A549 (cell line): Measurements from ENCODE around the gene MRPS30.

Experiments used
- EHMT2 ChIP-seq: fragments of 200-600 bp; sonication (generic); IDR thresholded peaks from 2 replicates; pipeline ENCODE4 v1.6.1; 2016; ENCODE audit warnings: antibody characterized with exemption, low read depth, mild to moderate bottlenecking, moderate library complexity
- ESRRA ChIP-seq: fragments of 150-350 bp; IDR thresholded peaks from 2 replicates; pipeline ENCODE4 v1.6.1; 2014; ENCODE audit warnings: mild to moderate bottlenecking, low read length, borderline replicate concordance
- HDAC2 ChIP-seq: fragments of 200-600 bp; sonication (generic); IDR thresholded peaks from 2 replicates; pipeline ENCODE4 v1.6.1; 2016
- MAFK ChIP-seq: fragments of 450-650 bp; IDR thresholded peaks from 2 replicates; pipeline ENCODE4 v1.6.1; 2014; ENCODE audit not compliant: partially characterized antibody
- POLR2AphosphoS2 ChIP-seq: conservative IDR thresholded peaks from 2 replicates; pipeline ENCODE4 v1.6.1; 2012; ENCODE audit warnings: low read length, improper control_type of control experiment, inconsistent platforms
- RFX5 ChIP-seq: fragments of 450-650 bp; IDR thresholded peaks from 2 replicates; pipeline ENCODE4 v1.7.1; 2014; ENCODE audit warnings: antibody characterized with exemption, mild to moderate bottlenecking, moderate library complexity
- SMC3 ChIP-seq: fragments of >200 bp; sonication (Bioruptor Twin); formaldehyde crosslinking; IDR thresholded peaks from 3 replicates; pipeline ENCODE4 v1.6.1; 2018; ENCODE audit warnings: inconsistent platforms
- ZFP36 ChIP-seq: fragments of 450-650 bp; IDR thresholded peaks from 2 replicates; pipeline ENCODE4 v1.6.1; 2014; ENCODE audit warnings: borderline replicate concordance; ENCODE audit not compliant: partially characterized antibody
- TF ChIP-seq, protein P1 (sequence below): fragments of >200 bp; sonication (Bioruptor Twin); formaldehyde crosslinking; IDR thresholded peaks from 3 replicates; pipeline ENCODE4 v1.5.1; 2016
- TF ChIP-seq, protein P2 (sequence below): fragments of 250-450 bp; sonication (Bioruptor Pico); IDR thresholded peaks from 2 replicates; pipeline ENCODE4 v1.5.0; 2021; ENCODE audit warnings: mild to moderate bottlenecking, moderate library complexity, borderline replicate concordance

DNA sequence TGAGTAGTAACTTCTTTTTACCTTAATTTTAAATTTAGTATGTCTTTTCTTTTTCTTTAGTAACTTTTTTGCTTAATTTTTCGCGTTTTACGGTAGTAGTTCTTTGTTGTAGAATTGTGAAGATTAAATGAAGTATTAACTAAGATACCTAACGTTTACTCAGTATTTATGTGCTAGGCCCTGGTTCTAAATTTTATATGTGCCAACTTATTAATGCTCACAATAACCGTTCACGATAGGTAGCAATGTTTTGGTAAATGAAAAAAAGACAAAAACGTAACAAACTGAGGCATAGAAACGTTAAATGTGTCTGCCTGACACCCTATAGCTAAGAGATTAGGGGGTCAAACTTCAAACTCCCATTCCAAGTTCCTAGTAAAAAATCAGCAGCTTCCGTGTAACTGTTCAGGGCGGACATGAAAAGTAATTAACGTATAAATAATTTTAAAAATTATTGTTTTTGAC is 1.2 kb downstream of the MRPS30 start:
- TF ChIP-seq ZFP36 = no peak
- TF ChIP-seq, protein P1, sequence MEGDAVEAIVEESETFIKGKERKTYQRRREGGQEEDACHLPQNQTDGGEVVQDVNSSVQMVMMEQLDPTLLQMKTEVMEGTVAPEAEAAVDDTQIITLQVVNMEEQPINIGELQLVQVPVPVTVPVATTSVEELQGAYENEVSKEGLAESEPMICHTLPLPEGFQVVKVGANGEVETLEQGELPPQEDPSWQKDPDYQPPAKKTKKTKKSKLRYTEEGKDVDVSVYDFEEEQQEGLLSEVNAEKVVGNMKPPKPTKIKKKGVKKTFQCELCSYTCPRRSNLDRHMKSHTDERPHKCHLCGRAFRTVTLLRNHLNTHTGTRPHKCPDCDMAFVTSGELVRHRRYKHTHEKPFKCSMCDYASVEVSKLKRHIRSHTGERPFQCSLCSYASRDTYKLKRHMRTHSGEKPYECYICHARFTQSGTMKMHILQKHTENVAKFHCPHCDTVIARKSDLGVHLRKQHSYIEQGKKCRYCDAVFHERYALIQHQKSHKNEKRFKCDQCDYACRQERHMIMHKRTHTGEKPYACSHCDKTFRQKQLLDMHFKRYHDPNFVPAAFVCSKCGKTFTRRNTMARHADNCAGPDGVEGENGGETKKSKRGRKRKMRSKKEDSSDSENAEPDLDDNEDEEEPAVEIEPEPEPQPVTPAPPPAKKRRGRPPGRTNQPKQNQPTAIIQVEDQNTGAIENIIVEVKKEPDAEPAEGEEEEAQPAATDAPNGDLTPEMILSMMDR = no peak
- TF ChIP-seq, protein P2, sequence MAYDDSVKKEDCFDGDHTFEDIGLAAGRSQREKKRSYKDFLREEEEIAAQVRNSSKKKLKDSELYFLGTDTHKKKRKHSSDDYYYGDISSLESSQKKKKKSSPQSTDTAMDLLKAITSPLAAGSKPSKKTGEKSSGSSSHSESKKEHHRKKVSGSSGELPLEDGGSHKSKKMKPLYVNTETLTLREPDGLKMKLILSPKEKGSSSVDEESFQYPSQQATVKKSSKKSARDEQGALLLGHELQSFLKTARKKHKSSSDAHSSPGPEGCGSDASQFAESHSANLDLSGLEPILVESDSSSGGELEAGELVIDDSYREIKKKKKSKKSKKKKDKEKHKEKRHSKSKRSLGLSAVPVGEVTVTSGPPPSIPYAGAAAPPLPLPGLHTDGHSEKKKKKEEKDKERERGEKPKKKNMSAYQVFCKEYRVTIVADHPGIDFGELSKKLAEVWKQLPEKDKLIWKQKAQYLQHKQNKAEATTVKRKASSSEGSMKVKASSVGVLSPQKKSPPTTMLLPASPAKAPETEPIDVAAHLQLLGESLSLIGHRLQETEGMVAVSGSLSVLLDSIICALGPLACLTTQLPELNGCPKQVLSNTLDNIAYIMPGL (CRISPR knock-in tag) = no peak
- no peak for TF ChIP-seq EHMT2
- no peak for TF ChIP-seq ESRRA
- TF ChIP-seq SMC3 = no peak
- no peak for TF ChIP-seq RFX5
- no peak for TF ChIP-seq POLR2AphosphoS2
- TF ChIP-seq MAFK = no peak
- TF ChIP-seq HDAC2 = no peak
